Aorta (tissue), 5 donors: ENCODE measurements around the gene ZNF391. TPM values are rescaled to one million over a fixed set of nuclear protein-coding genes. Genes with fewer than 3 reads are reported as not detected.
"Not testable (repeated sequence)": the region's sequence is repeated elsewhere in the genome, so short reads cannot be mapped to it uniquely, and the experiment has no call there.

Experiments used
- ATAC-seq: fragments of 200-7000 bp; cut with Tn5 transposase; one replicate; pipeline ENCODE4 v1.9.1; 2022; ENCODE audit warnings: moderate library complexity; ENCODE audit not compliant: low FRiP score
- DNase-seq, 2 donors: peaks; one replicate each; pipeline ENCODE4 v3.0.0-alpha.2; 2020
- H3K27ac ChIP-seq, 2 donors: one replicate each; pipeline ENCODE4 v1.5.1; 2013; ENCODE audit warnings: low read length in 2 of 2, mild to moderate bottlenecking in 2 of 2, moderate library complexity in 2 of 2, control low read depth in 1 of 2, inconsistent platforms in 1 of 2, low read depth in 1 of 2
- H3K27me3 ChIP-seq, 2 donors: one replicate each; pipeline ENCODE4 v1.6.1; 2013; ENCODE audit warnings: control low read depth in 1 of 2, low read length in 1 of 2, mild to moderate bottlenecking in 1 of 2, moderate library complexity in 1 of 2; ENCODE audit not compliant: insufficient read depth in 2 of 2, control insufficient read depth in 1 of 2
- H3K36me3 ChIP-seq, 2 donors: one replicate each; pipeline ENCODE4 v1.6.1; 2013; ENCODE audit warnings: control low read depth in 1 of 2, low read length in 1 of 2, mild to moderate bottlenecking in 1 of 2; ENCODE audit not compliant: insufficient read depth in 2 of 2, control insufficient read depth in 1 of 2
- H3K4me1 ChIP-seq, 2 donors: one replicate each; pipeline ENCODE4 v1.6.1; 2013; ENCODE audit warnings: low read length in 2 of 2, control low read depth in 1 of 2, mild to moderate bottlenecking in 1 of 2, moderate library complexity in 1 of 2; ENCODE audit not compliant: insufficient read depth in 2 of 2, control insufficient read depth in 1 of 2
- H3K4me3 ChIP-seq, 2 donors: one replicate each; pipeline ENCODE4 v1.5.1; 2013; ENCODE audit warnings: low read length in 2 of 2, control low read depth in 1 of 2, mild to moderate bottlenecking in 1 of 2
- H3K9me3 ChIP-seq: one replicate; pipeline ENCODE4 v1.6.1; 2013; ENCODE audit warnings: mild to moderate bottlenecking, low read length; ENCODE audit not compliant: control insufficient read depth
- WGBS, 2 donors: extraction: QIAGEN DNeasy Blood & Tissue Kit; methylation state at CpG; one replicate each; pipeline ENCODE4 v1.1.7; 2013; 5-methylcytosine and 5-hydroxymethylcytosine counted together
- intact Hi-C, 2 donors: fragments of 100-400 bp; cut with DNase I; formaldehyde crosslinking; loops; one replicate each; pipeline versions ENCODE4 v1.14.2 to v1.15.0; 2022
- polyA plus RNA-seq, 2 donors: library from polyadenylated mRNA; stranded (reverse); fragments of 200-250 nt; gene quantifications; one replicate each; pipeline ENCODE4 v1.2.3, GENCODE V29; 2013
- total RNA-seq, 2 donors: library from RNA; stranded (reverse); fragmentation: NEBNext Ultra II Directional; extraction: Animal tissue kit (Norgen Biotek cat#: 25700); gene quantifications; one replicate each; pipeline ENCODE4 v1.2.1, GENCODE V29; 2021
- donor health status: healthy with polysubstance abuse.
- donor health status: Bipolar disorder and iron deficiency.
- donor health status: DM: no; HTN: no; CAD: no.
- donor health status: DM: no; HTN: no; CAD: no.
- donor health status: DM: yes; HTN: yes; CAD: no.

The ZNF391 gene
- total and polyA plus RNA-seq, 4 donors = 0.75 to 4.5 (median 2.4) TPM

- H3K4me1 ChIP-seq, H3K27me3 ChIP-seq, H3K9me3 ChIP-seq, DNase-seq, H3K27ac ChIP-seq, ATAC-seq, H3K36me3 ChIP-seq, H3K4me3 ChIP-seq, intact Hi-C loops: not testable (repeated sequence)
- 64 to 68% methylated on average over 4 of the region's 4 CpGs for WGBS, 2 donors
Measured at GRCh38 chr6:27378406-27378805, 10.2 kb upstream of the ZNF391 start.

- WGBS, 2 donors = 97% methylated on average over 26 to 30 of the region's 30 CpGs
- not testable (repeated sequence) for ATAC-seq
Measured at GRCh38 chr6:27381001-27381400, 7.6 kb upstream of the ZNF391 start.

GRCh38 chr6:27383011-27383410 is 5.5 kb upstream of the ZNF391 start:
- intact Hi-C loops = no loop called here
- no peak overlapping the region for H3K27ac ChIP-seq
- no peak for DNase-seq

More at GRCh38 chr6:27381001-27381400, 7.6 kb upstream of the ZNF391 start:
- H3K36me3 ChIP-seq, H3K4me1 ChIP-seq, H3K27ac ChIP-seq, H3K9me3 ChIP-seq, H3K27me3 ChIP-seq, DNase-seq, intact Hi-C loops, H3K4me3 ChIP-seq: not testable (repeated sequence)

GRCh38 chr6:27383481-27383880 is 5.1 kb upstream of the ZNF391 start:
- Histone ChIP-seq H3K27me3 (no peaks in the 10 kb centered on the region), H3K9me3 (no peaks in the 10 kb centered on the region), H3K27ac (no peak overlapping the region), H3K36me3 (no peaks in the 10 kb centered on the region), H3K4me1 (no peaks in the 10 kb centered on the region), H3K4me3 (no peak overlapping the region)
- no peak for ATAC-seq
- WGBS, 2 donors = 66 to 68% methylated on average over 1 of the region's 1 CpG
- no peak for DNase-seq
- intact Hi-C loops = no loop called here

More at GRCh38 chr6:27383011-27383410, 5.5 kb upstream of the ZNF391 start:
- no peaks in the 10 kb centered on the region for H3K27me3 ChIP-seq
- H3K9me3 ChIP-seq = no peaks in the 10 kb centered on the region
- no peak for ATAC-seq
- 69 to 70% methylated on average over 4 of the region's 4 CpGs for WGBS, 2 donors
- no peak overlapping the region for H3K4me3 ChIP-seq
- H3K36me3 ChIP-seq = no peaks in the 10 kb centered on the region
- H3K4me1 ChIP-seq = no peaks in the 10 kb centered on the region

GRCh38 chr6:27392623-27393022 is 4.1 kb downstream of the ZNF391 start:
- H3K27ac ChIP-seq = no peak overlapping the region
- intact Hi-C loops = no loop called here
- DNase-seq = no peak
- H3K9me3 ChIP-seq = peaks cover 6% of the 10 kb centered on the region
- H3K36me3 ChIP-seq = peaks cover 0 to 3% of the 10 kb centered on the region in 2 donors
- H3K27me3 ChIP-seq = no peaks in the 10 kb centered on the region
- H3K4me1 ChIP-seq = no peaks in the 10 kb centered on the region
- H3K4me3 ChIP-seq = no peak overlapping the region
- no peak for ATAC-seq
- WGBS, 2 donors = 82 to 87% methylated on average over 1 of the region's 1 CpG

- H3K9me3 ChIP-seq = peaks cover 8% of the 10 kb centered on the region
- ATAC-seq (no peak), DNase-seq (no peak)
- H3K27ac ChIP-seq = no peak overlapping the region
- WGBS, 2 donors = 92 to 93% methylated on average over 1 of the region's 1 CpG
- intact Hi-C loops = no loop called here
- H3K36me3 ChIP-seq = peaks cover 0 to 3% of the 10 kb centered on the region in 2 donors
- H3K4me1 ChIP-seq = no peaks in the 10 kb centered on the region
- H3K4me3 ChIP-seq = no peak overlapping the region
- H3K27me3 ChIP-seq = no peaks in the 10 kb centered on the region
Measured at GRCh38 chr6:27394073-27394472, 5.5 kb downstream of the ZNF391 start.

- no peaks in the 10 kb centered on the region for H3K27me3 ChIP-seq
- 97 to 98% methylated on average over 16 of the region's 16 CpGs for WGBS, 2 donors
- peaks cover 16% of the 10 kb centered on the region for H3K9me3 ChIP-seq
- H3K4me3 ChIP-seq = no peak overlapping the region
- intact Hi-C loops = no loop called here
- H3K4me1 ChIP-seq = no peaks in the 10 kb centered on the region
- H3K36me3 ChIP-seq = peaks cover 2 to 4% of the 10 kb centered on the region in 2 donors
- DNase-seq (no peak), ATAC-seq (no peak)
- no peak overlapping the region for H3K27ac ChIP-seq
Measured at GRCh38 chr6:27400877-27401642, 12.5 kb downstream of the ZNF391 start.

GRCh38 chr6:27406085-27406484 is 17.5 kb downstream of the ZNF391 start:
- no peak for DNase-seq
- H3K27me3 ChIP-seq = no peaks in the 10 kb centered on the region
- H3K27ac ChIP-seq = no peak overlapping the region
- no peaks in the 10 kb centered on the region for H3K36me3 ChIP-seq
- H3K9me3 ChIP-seq = peaks cover 6% of the 10 kb centered on the region
- 73 to 80% methylated on average over 3 of the region's 3 CpGs for WGBS, 2 donors
- no peak overlapping the region for H3K4me3 ChIP-seq
- intact Hi-C loops = no loop called here
- H3K4me1 ChIP-seq = no peaks in the 10 kb centered on the region
- ATAC-seq = no peak

- H3K27me3 ChIP-seq = no peaks in the 10 kb centered on the region
- peaks cover 3% of the 10 kb centered on the region for H3K9me3 ChIP-seq
- no peaks in the 10 kb centered on the region for H3K4me1 ChIP-seq
- WGBS, 2 donors = 78 to 79% methylated on average over 8 of the region's 8 CpGs
- H3K4me3 ChIP-seq = no peak overlapping the region
- no peak for ATAC-seq
- DNase-seq = no peak
- intact Hi-C loops = no loop called here
- H3K27ac ChIP-seq = no peak overlapping the region
- H3K36me3 ChIP-seq = no peaks in the 10 kb centered on the region
Measured at GRCh38 chr6:27407153-27407814, 18.7 kb downstream of the ZNF391 start.
